ENCODE measurements around the gene TSPAN14. TPM values are rescaled to one million over a fixed set of nuclear protein-coding genes. Genes with fewer than 3 reads are reported as not detected.

The TSPAN14 gene
- total and polyA plus RNA-seq, 5 donors from 2014 or later = 157 to 270 (median 190) TPM

DNA sequence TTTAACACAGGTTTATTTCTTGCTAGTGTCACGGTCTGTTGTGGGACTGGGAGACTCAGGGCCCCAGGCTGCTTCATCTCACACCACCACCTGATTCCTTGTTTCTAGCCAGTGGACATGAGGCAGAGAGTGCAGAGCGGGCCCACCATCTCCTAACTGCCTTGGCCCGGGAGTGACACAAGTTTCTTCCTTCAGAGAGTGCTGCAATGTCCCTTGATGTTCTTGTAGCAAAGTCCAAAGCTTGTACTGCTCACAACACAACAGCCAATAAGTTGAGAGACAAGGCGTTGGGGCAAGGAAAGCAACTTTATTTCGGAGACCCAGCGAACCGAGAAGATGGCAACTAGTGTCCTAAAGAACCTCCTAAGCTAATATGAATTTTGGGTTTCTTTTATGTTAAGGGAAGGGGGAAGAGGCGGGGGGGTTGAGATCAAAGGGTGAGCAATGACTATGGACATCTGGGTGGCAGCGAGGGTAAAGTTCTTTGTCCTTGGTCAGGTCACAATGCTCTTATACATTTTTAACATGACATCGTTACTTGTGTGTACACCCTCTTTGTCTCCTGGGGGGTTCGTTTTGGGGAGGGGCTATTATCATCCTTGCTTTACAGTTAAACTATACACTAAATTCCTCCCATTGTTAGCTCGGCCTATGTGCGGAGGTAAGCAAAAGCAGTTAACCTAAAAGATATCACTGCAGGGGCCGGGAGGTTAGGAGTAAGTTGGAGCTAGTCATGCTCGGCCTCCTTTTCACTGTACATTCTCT is 115.2 kb downstream of the TSPAN14 start:
- Histone ChIP-seq H3K27ac (ENCODE audit: insufficient read depth, low read length, poor library complexity, severe bottlenecking) (no peak overlapping the region), H3K4me3 (ENCODE audit: low read depth, low read length) (no peak overlapping the region), H3K27me3 (ENCODE audit: control insufficient read depth, insufficient read depth, low read length) (no peaks in the 10 kb centered on the region), H3K4me1 (ENCODE audit: control insufficient read depth, insufficient read depth, low read length, poor library complexity, severe bottlenecking) (no peaks in the 10 kb centered on the region), H3K9me3 (ENCODE audit: control insufficient read depth in 2 of 2, low read length in 2 of 2) (no peaks in the 10 kb centered on the region), H3K36me3 (ENCODE audit: control insufficient read depth, insufficient read depth, low read length) (no peaks in the 10 kb centered on the region)
- peaks cover 4% of the 10 kb centered on the region for H3K36me3 Mint-ChIP-seq
- DNase-seq (no peak), ATAC-seq (ENCODE audit: low read depth in 2 of 2) (no peak)
- peaks cover 25% of the 10 kb centered on the region for H3K27me3 Mint-ChIP-seq
- H3K9me3 Mint-ChIP-seq = peaks cover 0 to 1% (median 0%) of the 10 kb centered on the region in 7 donors
- no peaks in the 10 kb centered on the region for H3K4me1 Mint-ChIP-seq
- no peak overlapping the region for H3K4me3 Mint-ChIP-seq
- no peak overlapping the region for H3K27ac Mint-ChIP-seq

DNA sequence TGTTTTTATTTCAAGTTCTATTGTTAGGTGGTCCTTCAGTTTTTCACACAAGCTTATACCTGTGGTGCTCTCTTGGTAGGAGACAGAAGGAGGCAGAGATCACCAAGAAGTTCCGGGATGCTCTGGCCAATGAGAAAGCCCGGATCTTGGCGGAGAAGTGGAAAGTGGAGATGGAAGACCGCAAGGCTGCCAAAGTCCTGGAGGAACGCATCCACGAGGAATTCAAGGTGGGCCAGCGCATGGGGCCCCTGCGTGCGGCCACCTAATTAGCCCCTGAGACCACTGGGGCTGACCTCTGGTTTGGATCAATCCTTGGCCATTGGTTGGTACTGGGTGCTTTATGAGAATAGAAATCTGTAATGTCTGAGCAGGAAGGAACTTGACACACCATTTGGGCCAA is 117.2 kb downstream of the TSPAN14 start:
- Mint-ChIP-seq H3K27ac (no peak overlapping the region), H3K27me3 (peaks cover 24% of the 10 kb centered on the region), H3K4me3 (no peak overlapping the region), H3K36me3 (peaks cover 4% of the 10 kb centered on the region), H3K4me1 (no peaks in the 10 kb centered on the region), H3K9me3 (no peaks in the 10 kb centered on the region)
- no peaks in the 10 kb centered on the region for H3K4me1 ChIP-seq (ENCODE audit: control insufficient read depth, insufficient read depth, low read length, poor library complexity, severe bottlenecking)
- ATAC-seq (ENCODE audit: low read depth in 2 of 2) = no peak
- no peak for DNase-seq
- no peak overlapping the region for H3K4me3 ChIP-seq (ENCODE audit: low read depth, low read length)
- no peaks in the 10 kb centered on the region for H3K9me3 ChIP-seq (ENCODE audit: control insufficient read depth in 2 of 2, low read length in 2 of 2)
- no peak overlapping the region for H3K27ac ChIP-seq (ENCODE audit: insufficient read depth, low read length, poor library complexity, severe bottlenecking)
- H3K36me3 ChIP-seq (ENCODE audit: control insufficient read depth, insufficient read depth, low read length) = no peaks in the 10 kb centered on the region
- H3K27me3 ChIP-seq (ENCODE audit: control insufficient read depth, insufficient read depth, low read length) = no peaks in the 10 kb centered on the region

DNA sequence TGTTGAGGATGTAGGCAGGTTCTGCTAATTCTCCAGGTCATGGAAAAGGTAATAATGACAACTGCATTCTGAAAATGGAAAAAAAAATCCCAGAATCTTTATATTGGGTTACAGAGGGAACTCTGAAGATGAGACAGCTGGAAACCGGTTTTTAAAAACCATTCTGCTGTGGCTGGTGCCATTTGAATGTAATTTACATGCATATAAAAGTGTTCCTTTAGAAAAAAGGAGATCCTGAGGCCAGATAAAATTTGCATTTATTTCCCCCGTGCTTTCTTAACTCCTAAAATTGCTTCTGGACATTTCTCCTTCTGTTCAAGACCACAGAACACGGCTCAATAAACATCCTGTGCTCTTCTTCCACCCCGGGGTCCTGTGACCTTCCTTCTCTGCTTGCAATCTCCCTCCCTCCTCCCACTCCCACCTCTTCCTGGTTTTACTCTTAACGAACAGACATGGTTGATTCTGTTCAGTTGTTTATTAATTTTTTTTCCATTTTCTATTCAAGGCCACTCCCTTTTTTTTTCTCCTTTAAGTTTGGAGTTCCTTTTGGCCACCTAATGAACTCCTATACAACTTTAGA is 125.2 kb downstream of the TSPAN14 start:
- Histone ChIP-seq H3K4me3 (ENCODE audit: low read depth, low read length) (no peak overlapping the region), H3K9me3 (ENCODE audit: control insufficient read depth in 2 of 2, low read length in 2 of 2) (no peaks in the 10 kb centered on the region), H3K27me3 (ENCODE audit: control insufficient read depth, insufficient read depth, low read length) (peaks cover 3% of the 10 kb centered on the region), H3K4me1 (ENCODE audit: control insufficient read depth, insufficient read depth, low read length, poor library complexity, severe bottlenecking) (no peaks in the 10 kb centered on the region), H3K36me3 (ENCODE audit: control insufficient read depth, insufficient read depth, low read length) (no peaks in the 10 kb centered on the region), H3K27ac (ENCODE audit: insufficient read depth, low read length, poor library complexity, severe bottlenecking) (no peak overlapping the region)
- Mint-ChIP-seq H3K27ac (no peak overlapping the region), H3K36me3 (no peaks in the 10 kb centered on the region), H3K4me1 (peaks cover 0 to 2% (median under 1%) of the 10 kb centered on the region in 4 donors), H3K4me3 (no peak overlapping the region), H3K9me3 (peaks cover 0 to 4% (median 0%) of the 10 kb centered on the region in 7 donors), H3K27me3 (peaks cover 8% of the 10 kb centered on the region)
- ATAC-seq (ENCODE audit: low read depth in 2 of 2) (no peak), DNase-seq (no peak)

DNA sequence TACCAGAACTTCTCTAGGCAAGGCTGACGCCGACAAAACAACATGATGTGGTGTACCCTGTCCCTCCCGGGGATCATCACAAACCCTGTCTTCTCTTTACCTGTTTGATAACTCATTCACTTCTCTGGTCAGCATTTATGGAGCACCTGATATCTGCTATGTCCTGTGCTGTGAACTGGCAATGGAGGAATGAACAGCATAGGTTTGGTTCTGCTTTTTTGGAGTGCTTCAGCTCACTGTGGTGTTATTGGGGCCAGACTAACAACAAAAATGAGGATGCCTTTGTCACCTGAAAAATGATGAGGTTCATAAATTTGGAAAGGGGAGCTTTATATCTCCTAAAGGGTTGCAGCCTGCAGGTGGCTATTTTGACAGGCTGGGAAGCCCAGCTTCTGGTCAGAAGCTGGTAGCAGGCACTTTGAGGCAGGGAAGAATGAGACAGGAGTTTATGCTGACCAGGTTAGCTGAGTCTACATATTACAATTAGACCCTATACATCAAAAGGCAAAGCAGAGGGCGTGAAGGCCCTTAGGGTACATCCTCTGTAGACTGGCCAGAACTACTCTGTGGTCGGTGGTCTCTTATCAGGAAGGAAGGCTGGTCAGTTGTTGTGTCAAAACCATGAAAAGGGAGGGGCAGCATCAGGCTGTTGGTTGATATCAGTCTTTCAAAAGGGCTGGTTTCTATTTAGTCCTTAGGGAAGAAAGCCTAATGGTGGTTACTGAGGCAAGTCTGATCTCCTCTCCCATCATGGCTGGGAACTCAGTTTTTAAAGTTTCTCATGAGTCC is 125.9 kb downstream of the TSPAN14 start:
- Mint-ChIP-seq H3K27ac (peak overlapping the region in 1 of 3 donors; percentile 28), H3K4me1 (peaks cover 0 to 2% (median under 1%) of the 10 kb centered on the region in 4 donors), H3K4me3 (no peak overlapping the region), H3K36me3 (no peaks in the 10 kb centered on the region), H3K9me3 (peaks cover 0 to 4% (median 0%) of the 10 kb centered on the region in 7 donors), H3K27me3 (peaks cover 8% of the 10 kb centered on the region)
- ATAC-seq (ENCODE audit: low read depth in 2 of 2) = no peak
- peaks cover 3% of the 10 kb centered on the region for H3K27me3 ChIP-seq (ENCODE audit: control insufficient read depth, insufficient read depth, low read length)
- H3K4me1 ChIP-seq (ENCODE audit: control insufficient read depth, insufficient read depth, low read length, poor library complexity, severe bottlenecking) = no peaks in the 10 kb centered on the region
- H3K9me3 ChIP-seq (ENCODE audit: control insufficient read depth in 2 of 2, low read length in 2 of 2) = no peaks in the 10 kb centered on the region
- no peaks in the 10 kb centered on the region for H3K36me3 ChIP-seq (ENCODE audit: control insufficient read depth, insufficient read depth, low read length)
- no peak overlapping the region for H3K27ac ChIP-seq (ENCODE audit: insufficient read depth, low read length, poor library complexity, severe bottlenecking)
- no peak for DNase-seq
- no peak overlapping the region for H3K4me3 ChIP-seq (ENCODE audit: low read depth, low read length)

DNA sequence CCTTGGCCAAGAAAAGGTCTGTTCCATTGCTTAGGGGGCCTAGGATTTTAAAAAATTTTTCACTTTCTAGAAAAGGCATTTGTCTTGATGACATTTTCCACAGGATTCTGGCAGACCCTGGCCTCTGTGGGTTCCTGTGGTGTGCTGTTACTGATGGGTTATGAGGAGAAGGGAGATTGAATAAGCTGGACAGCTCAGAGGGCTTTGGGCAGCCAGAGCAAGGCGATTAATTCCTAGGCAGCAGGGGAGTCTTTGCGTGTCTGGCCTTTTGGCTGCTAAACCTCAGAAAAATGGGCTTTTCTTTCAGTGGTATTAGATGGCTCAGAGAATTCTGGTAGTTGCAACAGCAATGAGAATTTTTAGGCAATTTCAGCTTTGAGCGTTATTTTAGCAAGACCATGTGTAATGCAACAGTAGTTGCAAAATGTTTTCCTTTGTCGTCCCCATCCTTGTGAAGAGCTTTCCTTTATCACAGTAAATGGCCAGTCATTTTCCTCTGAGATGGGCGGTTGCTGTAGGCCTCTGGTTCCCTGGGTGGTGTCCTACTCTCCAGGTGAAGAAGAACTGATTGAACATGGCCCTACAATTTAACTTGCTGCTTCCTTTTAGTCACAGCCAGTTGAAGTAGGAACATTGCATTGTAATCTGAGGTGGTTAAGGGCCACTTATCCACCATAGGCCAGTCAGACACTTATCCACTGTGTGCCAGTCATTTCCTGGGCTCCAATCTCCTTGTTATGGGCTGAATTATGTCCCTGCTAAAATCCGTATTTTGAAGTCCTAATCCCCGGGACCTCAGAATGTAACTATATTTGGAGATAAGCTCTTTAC is 126.7 kb downstream of the TSPAN14 start:
- H3K4me3 Mint-ChIP-seq = no peak overlapping the region
- Histone ChIP-seq H3K4me1 (ENCODE audit: control insufficient read depth, insufficient read depth, low read length, poor library complexity, severe bottlenecking) (no peaks in the 10 kb centered on the region), H3K36me3 (ENCODE audit: control insufficient read depth, insufficient read depth, low read length) (no peaks in the 10 kb centered on the region), H3K9me3 (ENCODE audit: control insufficient read depth in 2 of 2, low read length in 2 of 2) (no peaks in the 10 kb centered on the region), H3K27me3 (ENCODE audit: control insufficient read depth, insufficient read depth, low read length) (peaks cover 3% of the 10 kb centered on the region), H3K4me3 (ENCODE audit: low read depth, low read length) (no peak overlapping the region), H3K27ac (ENCODE audit: insufficient read depth, low read length, poor library complexity, severe bottlenecking) (no peak overlapping the region)
- peaks cover 0 to 2% (median under 1%) of the 10 kb centered on the region in 4 donors for H3K4me1 Mint-ChIP-seq
- H3K36me3 Mint-ChIP-seq = no peaks in the 10 kb centered on the region
- no peak for DNase-seq
- no peak overlapping the region for H3K27ac Mint-ChIP-seq
- H3K9me3 Mint-ChIP-seq = peaks cover 0 to 4% (median 0%) of the 10 kb centered on the region in 7 donors
- peaks cover 8% of the 10 kb centered on the region for H3K27me3 Mint-ChIP-seq
- no peak for ATAC-seq (ENCODE audit: low read depth in 2 of 2)

DNA sequence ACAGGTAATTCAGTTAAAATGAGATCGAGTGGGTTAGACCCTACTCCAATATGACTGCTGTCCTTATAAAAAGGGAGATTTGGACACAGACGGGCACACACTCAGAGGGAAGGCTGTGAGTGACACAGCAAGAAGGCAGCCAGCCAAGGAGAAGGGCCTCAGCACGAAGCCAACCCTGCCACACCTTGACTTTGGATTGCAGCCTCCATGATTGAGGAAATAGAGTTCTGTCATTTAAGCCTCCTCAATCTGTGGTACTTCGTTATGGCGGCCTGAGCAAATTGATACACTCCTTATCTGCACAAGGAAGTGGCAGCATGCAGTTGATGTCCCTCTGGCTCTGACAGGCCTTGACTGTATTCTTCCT is 127.3 kb downstream of the TSPAN14 start:
- Histone ChIP-seq H3K4me1 (ENCODE audit: control insufficient read depth, insufficient read depth, low read length, poor library complexity, severe bottlenecking) (no peaks in the 10 kb centered on the region), H3K9me3 (ENCODE audit: control insufficient read depth in 2 of 2, low read length in 2 of 2) (no peaks in the 10 kb centered on the region), H3K36me3 (ENCODE audit: control insufficient read depth, insufficient read depth, low read length) (no peaks in the 10 kb centered on the region), H3K27me3 (ENCODE audit: control insufficient read depth, insufficient read depth, low read length) (peaks cover 3% of the 10 kb centered on the region), H3K27ac (ENCODE audit: insufficient read depth, low read length, poor library complexity, severe bottlenecking) (no peak overlapping the region), H3K4me3 (ENCODE audit: low read depth, low read length) (no peak overlapping the region)
- H3K4me1 Mint-ChIP-seq = peaks cover 0 to 2% (median under 1%) of the 10 kb centered on the region in 4 donors
- H3K4me3 Mint-ChIP-seq = no peak overlapping the region
- ATAC-seq (ENCODE audit: low read depth in 2 of 2) (no peak), DNase-seq (no peak)
- no peak overlapping the region for H3K27ac Mint-ChIP-seq
- H3K36me3 Mint-ChIP-seq = no peaks in the 10 kb centered on the region
- H3K9me3 Mint-ChIP-seq = peaks cover 0 to 4% (median 0%) of the 10 kb centered on the region in 7 donors
- peaks cover 8% of the 10 kb centered on the region for H3K27me3 Mint-ChIP-seq

DNA sequence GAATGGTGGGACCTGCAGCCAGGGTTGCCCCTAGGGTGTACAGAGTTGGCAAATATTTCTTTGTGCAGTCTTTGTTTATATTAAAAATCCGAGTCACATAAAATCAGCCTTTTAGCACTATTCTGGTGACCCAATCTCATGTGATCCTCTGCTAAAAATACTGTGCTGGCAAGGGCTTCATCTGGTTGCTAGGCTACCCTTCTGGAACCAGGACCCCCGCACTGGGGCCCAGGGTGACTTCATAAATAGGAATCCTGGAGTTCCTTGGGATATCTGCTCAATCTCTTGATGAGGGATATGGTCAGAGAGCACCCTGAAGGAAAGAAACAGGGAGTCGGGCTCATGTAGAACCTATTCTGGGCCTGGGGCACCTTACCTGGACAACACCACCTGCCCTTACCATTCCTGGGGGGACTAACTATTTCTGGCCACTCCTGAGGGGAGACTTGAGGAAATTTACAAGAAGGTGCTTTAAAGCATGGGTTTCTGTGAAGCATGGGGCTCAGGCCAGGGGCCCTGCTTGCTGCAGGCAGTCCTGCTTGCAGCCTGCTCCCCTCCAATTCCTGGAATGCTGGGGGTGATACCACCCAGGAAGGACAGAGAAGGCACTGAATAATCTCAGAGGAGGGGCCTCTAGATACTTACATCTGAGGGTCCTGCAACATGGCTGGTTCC is 128.3 kb downstream of the TSPAN14 start:
- H3K9me3 Mint-ChIP-seq = no peaks in the 10 kb centered on the region
- H3K4me3 ChIP-seq (ENCODE audit: low read depth, low read length) = no peak overlapping the region
- H3K27me3 ChIP-seq (ENCODE audit: control insufficient read depth, insufficient read depth, low read length) = peaks cover 3% of the 10 kb centered on the region
- H3K4me1 Mint-ChIP-seq = peaks cover 0 to 2% (median under 1%) of the 10 kb centered on the region in 4 donors
- H3K27ac Mint-ChIP-seq = no peak overlapping the region
- H3K36me3 ChIP-seq (ENCODE audit: control insufficient read depth, insufficient read depth, low read length) = no peaks in the 10 kb centered on the region
- H3K27ac ChIP-seq (ENCODE audit: insufficient read depth, low read length, poor library complexity, severe bottlenecking) = no peak overlapping the region
- H3K9me3 ChIP-seq (ENCODE audit: control insufficient read depth in 2 of 2, low read length in 2 of 2) = no peaks in the 10 kb centered on the region
- no peaks in the 10 kb centered on the region for H3K4me1 ChIP-seq (ENCODE audit: control insufficient read depth, insufficient read depth, low read length, poor library complexity, severe bottlenecking)
- ATAC-seq (ENCODE audit: low read depth in 2 of 2) (no peak), DNase-seq (no peak)
- no peaks in the 10 kb centered on the region for H3K36me3 Mint-ChIP-seq
- no peak overlapping the region for H3K4me3 Mint-ChIP-seq
- peaks cover 4% of the 10 kb centered on the region for H3K27me3 Mint-ChIP-seq
